Stimulated activated CD8-positive, alpha-beta memory T cell treated with anti-CD3 and anti-CD28 coated beads, Interleukin-12 subunit alpha, Interleukin-12 subunit beta, amount 100 ng/mL, for 24 hours (primary cell): Measurements from ENCODE around the gene WDR88.

Experiments used
- DNase-seq: peaks from one replicate; pipeline ENCODE4 v3.0.0-alpha.2; 2020; ENCODE audit errors: extremely low read depth

The WDR88 gene, protein sequence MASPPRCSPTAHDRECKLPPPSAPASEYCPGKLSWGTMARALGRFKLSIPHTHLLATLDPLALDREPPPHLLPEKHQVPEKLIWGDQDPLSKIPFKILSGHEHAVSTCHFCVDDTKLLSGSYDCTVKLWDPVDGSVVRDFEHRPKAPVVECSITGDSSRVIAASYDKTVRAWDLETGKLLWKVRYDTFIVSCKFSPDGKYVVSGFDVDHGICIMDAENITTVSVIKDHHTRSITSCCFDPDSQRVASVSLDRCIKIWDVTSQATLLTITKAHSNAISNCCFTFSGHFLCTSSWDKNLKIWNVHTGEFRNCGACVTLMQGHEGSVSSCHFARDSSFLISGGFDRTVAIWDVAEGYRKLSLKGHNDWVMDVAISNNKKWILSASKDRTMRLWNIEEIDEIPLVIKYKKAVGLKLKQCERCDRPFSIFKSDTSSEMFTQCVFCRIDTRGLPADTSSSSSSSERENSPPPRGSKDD

DNA sequence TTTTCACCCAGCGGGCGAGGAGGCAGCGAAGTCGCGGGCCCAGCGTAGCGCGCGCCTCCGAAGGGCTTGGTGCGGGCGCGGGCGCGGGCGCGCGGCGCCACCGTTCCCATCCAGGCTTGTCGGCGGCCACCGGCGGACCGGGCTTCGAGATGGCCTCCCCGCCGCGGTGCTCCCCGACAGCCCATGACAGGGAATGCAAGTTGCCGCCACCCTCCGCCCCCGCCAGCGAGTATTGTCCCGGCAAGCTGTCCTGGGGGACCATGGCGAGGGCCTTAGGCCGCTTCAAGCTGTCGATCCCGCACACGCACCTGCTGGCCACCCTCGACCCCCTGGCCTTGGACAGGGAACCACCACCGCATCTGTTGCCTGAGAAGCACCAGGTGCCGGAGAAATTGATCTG is at the start of gene WDR88:
Gene WDR88 (plus strand): TSS at position 94 of the 400 bp plus-strand sequence. CDS start 56 bp downstream, at position 150.
- no peak for DNase-seq

- no peak for DNase-seq
Observed at GRCh38 chr19:33085570-33086128, 46.3 kb upstream of the WDR88 start.

- DNase-seq, result no peak
Observed at GRCh38 chr19:33086955-33087354, 45.0 kb upstream of the WDR88 start.

GRCh38 chr19:33089010-33089409 is 42.9 kb upstream of the WDR88 start:
- DNase-seq, result no peak

DNA sequence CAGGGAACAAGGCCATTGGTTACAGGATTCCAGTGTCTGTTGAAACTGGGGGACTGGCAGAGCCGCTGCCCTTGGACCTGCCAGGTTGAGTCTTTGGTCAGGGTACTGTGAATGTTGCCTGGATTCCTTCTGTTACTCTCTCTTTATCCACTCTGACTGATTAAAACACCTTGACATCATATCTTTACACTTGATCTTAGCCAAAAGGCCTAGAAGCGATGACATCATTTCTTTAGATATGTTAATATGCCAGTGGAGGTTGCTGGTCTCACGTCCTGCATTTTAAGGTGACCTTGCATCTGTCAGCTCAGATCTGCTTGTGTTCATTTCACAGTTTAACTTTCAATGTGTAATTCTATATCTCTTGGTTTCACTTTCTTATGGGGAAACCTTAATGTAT is 41.7 kb upstream of the WDR88 start:
- DNase-seq, result no peak

DNA sequence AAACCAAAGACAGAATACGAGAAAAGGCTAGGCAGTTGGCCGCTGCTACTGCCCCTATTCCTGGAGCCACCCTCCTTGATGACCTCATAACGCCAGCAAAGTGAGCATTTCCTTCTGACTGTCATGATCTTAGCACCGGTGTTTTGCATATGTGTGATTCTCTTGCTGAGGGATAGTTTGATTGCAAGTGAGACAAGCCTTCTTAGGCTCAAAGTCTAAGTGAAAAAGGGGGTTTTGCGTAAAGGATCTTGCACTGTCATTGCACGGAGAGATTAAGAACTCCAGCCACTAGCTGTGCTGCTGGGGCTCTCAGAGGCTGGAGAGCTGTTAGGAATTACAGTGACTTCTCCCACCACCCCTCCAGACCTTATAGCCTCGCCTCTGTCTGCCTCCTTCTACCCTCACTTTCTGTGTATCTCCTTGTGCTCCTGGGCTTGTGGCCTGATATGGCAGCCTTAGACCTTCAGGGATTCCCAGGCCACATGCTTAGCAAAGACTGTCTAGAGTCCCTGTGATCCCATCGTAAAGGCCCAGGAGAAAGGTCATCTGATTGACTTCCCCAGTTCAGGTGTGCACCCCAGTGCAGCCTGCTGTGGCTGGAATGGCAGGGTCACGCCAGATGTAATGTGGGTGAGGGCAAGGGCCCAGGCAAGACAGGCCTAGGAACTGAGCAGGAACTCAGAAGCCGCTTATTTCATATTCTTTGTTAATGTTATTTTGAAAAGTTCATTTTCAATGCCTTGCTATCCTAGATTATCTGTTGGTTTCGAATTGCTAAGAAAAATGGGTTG is 38.3 kb upstream of the WDR88 start:
- DNase-seq, result no peak

GRCh38 chr19:33094436-33095067 is 37.4 kb upstream of the WDR88 start:
- no peak for DNase-seq

- no peak for DNase-seq
Observed at GRCh38 chr19:33096005-33096404, 35.9 kb upstream of the WDR88 start.

DNA sequence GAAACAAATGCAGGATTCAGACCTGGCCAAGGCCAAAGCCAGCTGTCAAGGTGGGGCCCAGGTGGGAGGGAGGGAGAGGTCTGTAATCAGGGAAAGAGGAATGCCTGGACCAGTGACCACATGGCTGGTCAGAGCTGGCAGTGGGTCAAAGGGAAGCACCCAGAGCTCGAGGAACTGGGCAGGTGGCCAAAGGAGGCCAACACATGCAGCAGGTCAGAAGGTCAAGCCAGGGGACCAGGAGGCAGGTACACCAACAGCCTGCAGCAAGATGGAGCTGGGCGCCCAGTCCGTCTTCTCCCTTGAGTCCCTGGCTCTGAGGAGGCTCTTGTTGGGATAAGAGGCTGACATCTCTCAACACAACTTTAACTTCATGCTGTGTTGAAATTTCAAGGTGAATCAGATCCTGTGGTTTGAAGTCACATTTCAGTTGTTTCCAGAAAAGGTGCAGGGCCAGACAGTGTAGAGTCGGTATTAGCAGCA is 33.8 kb upstream of the WDR88 start:
- DNase-seq, result no peak

DNA sequence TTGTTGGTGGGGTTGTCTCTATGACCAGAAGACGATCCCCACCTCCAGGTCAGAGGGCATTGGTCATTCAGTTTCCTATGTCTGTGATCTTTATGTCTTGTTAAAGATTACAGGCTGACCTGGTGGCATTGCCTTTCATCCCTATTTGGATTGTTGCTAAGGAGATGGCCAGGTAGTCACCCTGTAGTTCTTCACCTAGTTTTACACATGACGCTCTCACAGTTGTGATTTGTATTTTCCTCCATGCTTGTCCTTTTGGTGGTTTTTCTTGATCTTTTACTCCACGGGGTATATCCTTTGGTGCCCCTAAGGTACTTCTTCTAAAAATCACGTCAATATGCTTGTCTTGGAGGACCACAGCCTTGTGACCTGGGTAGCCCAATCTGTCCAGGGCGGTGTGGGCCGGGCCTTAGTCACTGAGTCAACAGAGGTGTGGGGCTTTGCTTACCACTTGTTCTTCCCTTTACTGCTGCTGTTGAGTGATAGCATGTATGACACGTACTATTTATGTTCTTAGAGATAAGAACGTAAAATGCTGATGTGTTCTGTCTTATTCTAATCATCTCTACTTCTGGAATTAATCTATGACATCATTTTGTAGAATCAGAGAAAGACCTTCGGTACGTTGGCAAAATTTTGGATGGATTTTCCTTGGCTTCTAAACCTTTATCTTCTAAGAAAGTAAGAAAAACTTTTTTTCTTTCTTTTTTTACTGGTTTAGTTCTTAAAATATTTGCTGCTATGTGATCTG is 30.8 kb upstream of the WDR88 start:
- no peak for DNase-seq

GRCh38 chr19:33102893-33103292 is 29.0 kb upstream of the WDR88 start:
- no peak for DNase-seq

GRCh38 chr19:33108161-33108560 is 23.8 kb upstream of the WDR88 start:
- DNase-seq, result no peak

GRCh38 chr19:33110137-33110910 is 21.6 kb upstream of the WDR88 start:
- DNase-seq, result no peak

GRCh38 chr19:33111587-33111986 is 20.3 kb upstream of the WDR88 start:
- no peak for DNase-seq

DNA sequence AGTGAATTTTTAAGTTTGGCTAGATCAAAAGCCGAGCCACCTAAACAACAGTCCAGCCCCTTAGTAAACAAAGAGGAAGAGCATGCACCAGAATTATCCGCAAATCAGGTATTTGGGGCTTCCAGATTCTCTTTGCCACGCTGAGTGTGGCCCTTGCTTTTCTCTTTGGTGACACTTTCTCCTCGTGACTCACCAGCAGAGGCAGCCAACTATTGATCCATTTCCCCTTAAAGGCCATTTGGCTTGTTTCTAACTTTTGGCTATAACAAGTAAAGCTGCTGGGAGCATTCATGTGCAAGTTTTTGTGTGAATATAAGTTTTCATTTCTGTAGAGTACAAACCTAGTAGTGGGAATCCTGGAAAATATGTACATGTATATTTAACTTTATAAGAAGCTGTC is 17.6 kb upstream of the WDR88 start:
- no peak for DNase-seq

- no peak for DNase-seq
Observed at GRCh38 chr19:33117501-33117900, 14.4 kb upstream of the WDR88 start.

DNA sequence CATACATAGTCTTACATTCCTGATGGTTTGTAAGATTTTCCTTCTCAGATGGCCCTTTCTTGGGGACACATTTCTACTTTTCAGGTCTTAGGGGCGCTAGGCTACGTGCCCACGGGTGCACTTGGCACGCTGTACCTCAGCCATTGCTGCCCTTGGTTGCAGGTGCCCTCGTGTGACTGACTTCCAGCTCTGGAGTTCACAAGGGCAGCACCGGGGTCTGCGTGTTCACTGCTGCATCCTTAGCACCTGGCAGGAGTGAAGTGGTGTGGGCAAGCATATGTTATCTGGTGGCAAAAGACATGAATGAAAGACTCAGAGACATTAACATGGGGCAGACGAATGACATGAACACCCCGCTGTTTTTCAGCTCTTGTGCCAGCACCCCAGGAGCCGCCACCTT is 13.3 kb upstream of the WDR88 start:
- DNase-seq, result no peak

DNA sequence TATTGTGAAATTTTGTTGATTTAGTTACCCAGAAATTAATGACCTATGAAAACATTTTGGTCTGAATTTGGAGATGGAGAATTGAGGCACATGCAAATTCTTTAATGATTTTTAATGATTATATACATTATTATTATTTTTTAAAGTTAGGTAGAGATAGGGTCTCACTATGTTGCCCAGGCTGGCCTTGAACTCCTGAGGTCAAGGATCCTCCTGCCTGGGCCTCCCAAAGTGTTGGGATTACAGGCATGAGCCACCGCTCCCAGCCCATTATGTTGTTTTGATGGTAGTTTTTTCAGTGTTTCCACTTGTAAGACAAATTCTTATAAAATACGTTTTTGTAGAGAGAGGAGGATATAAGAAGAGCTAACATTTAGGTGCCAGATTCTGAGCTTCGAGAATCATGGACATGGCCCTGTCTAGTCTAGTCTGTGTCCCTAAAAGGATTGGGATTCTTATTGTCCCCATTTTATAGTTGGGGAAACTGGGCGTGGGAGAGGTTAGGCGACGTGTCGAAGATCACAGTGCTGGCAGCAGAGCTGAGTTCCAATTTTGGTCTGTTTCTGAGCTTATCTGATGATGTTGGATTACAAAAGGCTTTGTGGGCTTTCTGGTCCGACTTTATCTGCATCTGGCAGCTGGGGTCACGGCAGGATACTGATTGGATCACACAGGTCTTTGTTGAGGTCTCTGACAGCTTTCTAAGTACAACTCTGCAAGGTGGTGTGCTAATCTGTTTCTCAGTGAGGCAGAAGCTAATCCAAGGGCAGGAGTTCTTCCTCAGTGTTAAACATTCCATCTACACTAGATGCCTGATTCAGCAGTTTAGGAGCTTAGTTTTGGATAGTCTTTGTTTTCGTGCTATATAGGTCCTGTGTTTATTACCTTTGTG is 7.5 kb upstream of the WDR88 start:
- no peak for DNase-seq

- no peak for DNase-seq
Observed at GRCh38 chr19:33125929-33126388, 6.0 kb upstream of the WDR88 start.
